GM12878 (cell line): ENCODE results near the gene ZNF652. TPM values are rescaled to one million over a fixed set of nuclear protein-coding genes. Genes with fewer than 3 reads are reported as not detected.

ENCODE experiments used
- ATAC-seq: fragments of 200-7000 bp; cut with Tn5 transposase; 3 replicates; pipeline ENCODE4 v1.9.1; 2020; ENCODE audit warnings: mild to moderate bottlenecking, moderate library complexity
- BruUV-seq: library from RNA; stranded (reverse); fragments of 400-500 nt; replicated peaks from 2 replicates; lab custom pipeline; 2021; lab: Mats Ljungman, UMichigan
- CTCF ChIA-PET: fragments of 300-600 bp; sonication (Branson Sonifier 250); formaldehyde crosslinking; extraction: SDS; loops from one replicate; lab custom pipeline; 2021; ENCODE audit warnings: inconsistent platforms; lab: Yijun Ruan, JAX
- POLR2A ChIA-PET: fragments of 350-600 bp; formaldehyde crosslinking; extraction: SDS; loops from one replicate; lab custom pipeline; 2021; ENCODE audit warnings: inconsistent platforms; lab: Charles Lee
- RAD21 ChIA-PET: fragments of 300-600 bp; sonication (Branson Sonifier 250); formaldehyde crosslinking; loops from one replicate; lab custom pipeline; 2023; ENCODE audit warnings: antibody characterized with exemption; ENCODE audit not compliant: unreplicated experiment; lab: Charles Lee
- SMC1A ChIA-PET: fragments of 300-600 bp; sonication (Branson Sonifier 250); formaldehyde crosslinking; loops from one replicate; lab custom pipeline; 2023; ENCODE audit not compliant: unreplicated experiment, uncharacterized antibody; lab: Charles Lee
- DNase-seq: peaks from one replicate; pipeline ENCODE4 v3.0.0-alpha.2; 2011; ENCODE audit warnings: low read depth, low spot score
- FAIRE-seq: peaks from 3 replicates; lab custom pipeline; 2011; peaks lifted over from hg19 to GRCh38; lab: Jason Lieb, UNC
- H2AFZ ChIP-seq: 2 replicates; pipeline ENCODE4 v1.6.0; 2011; ENCODE audit warnings: low read depth, low read length, control low read depth; ENCODE audit not compliant: control insufficient read depth
- H3K27ac ChIP-seq: 2 replicates; pipeline ENCODE4 v1.5.1; 2011; ENCODE audit warnings: control low read depth; ENCODE audit not compliant: control insufficient read depth, insufficient read depth
- H3K27me3 ChIP-seq, 2 experiments: replicated peaks in 1 of 2; 2 replicates each; pipeline versions ENCODE4 v1.6.0 to v1.6.1; 2011; ENCODE audit warnings: low read length in 1 of 2; ENCODE audit not compliant: control insufficient read depth in 2 of 2, insufficient read depth in 2 of 2
- H3K36me3 ChIP-seq, 2 experiments: 2 replicates each; pipeline ENCODE4 v1.5.1; 2011; ENCODE audit warnings: low read length in 1 of 2; ENCODE audit not compliant: control insufficient read depth in 2 of 2, insufficient read depth in 2 of 2
- H3K4me1 ChIP-seq: 2 replicates; pipeline ENCODE4 v1.6.1; 2011; ENCODE audit warnings: mild to moderate bottlenecking, low read length, moderate library complexity, mixed read lengths; ENCODE audit not compliant: control insufficient read depth, insufficient read depth
- H3K4me2 ChIP-seq: 2 replicates; pipeline ENCODE4 v1.6.0; 2011; ENCODE audit warnings: control low read depth; ENCODE audit not compliant: control insufficient read depth, insufficient read depth
- H3K4me3 ChIP-seq: fragments of 200-600 bp; sonication (generic); 2 replicates; pipeline ENCODE4 v1.5.1; 2016
- H3K79me2 ChIP-seq: 2 replicates; pipeline ENCODE4 v1.6.0; 2011; ENCODE audit warnings: low read length; ENCODE audit not compliant: control insufficient read depth, insufficient read depth
- H3K9ac ChIP-seq: 2 replicates; pipeline ENCODE4 v1.8.0; 2011; ENCODE audit warnings: low read length, control low read depth, mixed read lengths; ENCODE audit not compliant: control insufficient read depth, insufficient read depth
- H3K9me3 ChIP-seq: replicated peaks from 3 replicates; pipeline ENCODE4 v1.5.1; 2011; ENCODE audit warnings: mild to moderate bottlenecking, low read length; ENCODE audit not compliant: control insufficient read depth, insufficient read depth
- H4K20me1 ChIP-seq: 2 replicates; pipeline ENCODE4 v1.6.0; 2011; ENCODE audit not compliant: control insufficient read depth, insufficient read depth
- ATF3 ChIP-seq: IDR thresholded peaks from 2 replicates; pipeline ENCODE4 v1.6.1; 2011; ENCODE audit warnings: low read depth, mild to moderate bottlenecking, low read length, moderate library complexity, borderline replicate concordance; ENCODE audit errors: extremely low read depth
- CEBPB ChIP-seq, 2 experiments: fragments of 150-350 bp in 1 of 2; IDR thresholded peaks; 2 replicates each; pipeline ENCODE4 v1.6.1; 2012 to 2014; ENCODE audit warnings: low read depth in 2 of 2, low read length in 2 of 2, borderline replicate concordance in 1 of 2, inconsistent platforms in 1 of 2
- IKZF2 ChIP-seq, 2 experiments: fragments of 450-650 bp; IDR thresholded peaks; 2 replicates each; pipeline ENCODE4 v1.6.1; 2017; ENCODE audit warnings: mild to moderate bottlenecking in 2 of 2, moderate library complexity in 2 of 2
- PML ChIP-seq: IDR thresholded peaks from 2 replicates; pipeline ENCODE4 v1.6.1; 2012; ENCODE audit warnings: low read length, inconsistent platforms
- SIX5 ChIP-seq: IDR thresholded peaks from 2 replicates; pipeline ENCODE4 v1.6.1; 2011; ENCODE audit warnings: mild to moderate bottlenecking, low read depth, low read length, moderate library complexity; ENCODE audit not compliant: severe bottlenecking
- SUPT20H ChIP-seq: IDR thresholded peaks from 2 replicates; pipeline ENCODE4 v1.6.1; 2011; ENCODE audit warnings: low read depth, mild to moderate bottlenecking, low read length, moderate library complexity, borderline replicate concordance; ENCODE audit not compliant: control insufficient read depth
- TCF3 ChIP-seq: IDR thresholded peaks from 2 replicates; pipeline ENCODE4 v1.6.1; 2012; ENCODE audit warnings: low read depth, mild to moderate bottlenecking, low read length, borderline replicate concordance; ENCODE audit not compliant: insufficient read depth
- WRNIP1 ChIP-seq: IDR thresholded peaks from 2 replicates; pipeline ENCODE4 v1.6.1; 2011; ENCODE audit warnings: low read depth, low read length, improper control_type of control experiment, borderline replicate concordance
- WGBS: methylation state at CpG from one replicate; pipeline ENCODE4 v1.1.6; 2016; ENCODE audit warnings: low lambda C conversion rate; ENCODE audit not compliant: insufficient replicate concordance, insufficient coverage; ENCODE audit errors: missing lambda C conversion rate; 5-methylcytosine and 5-hydroxymethylcytosine counted together
- in situ Hi-C: fragments of 300-500 bp; cut with MboI; formaldehyde crosslinking; loops from 9 replicates; pipeline ENCODE4 v1.14.3; 2018; ENCODE audit warnings: mixed read lengths
- intact Hi-C: fragments of 100-400 bp; cut with micrococcal nuclease; formaldehyde crosslinking; loops from one replicate; pipeline ENCODE4 v1.14.2; 2022; ENCODE audit not compliant: unreplicated experiment
- polyA plus RNA-seq, 11 experiments: library from polyadenylated mRNA; depleted of rRNA in 4 of 11; unstranded in 6 of 11; stranded (reverse) in 5 of 11; fragments of >200 nt; fragmentation: Nextera tagmentation in 4 of 11; fragmentation: Illumina TruSeq in 1 of 11; extraction: Ambion mirVana in 4 of 11; extraction: Trizol in 1 of 11; gene quantifications; 1 replicate in 1 of 11; 2 replicates in 10 of 11; pipeline versions ENCODE4 v1.2.1 to v1.2.3, GENCODE V29; 2011 to 2016; ENCODE audit warnings: inconsistent platforms in 2 of 11, missing spikeins in 2 of 11, low read depth in 1 of 11
- total RNA-seq, 4 experiments: library from RNA; depleted of rRNA in 3 of 4; stranded (reverse); fragments of >200 nt in 3 of 4; fragmentation: Illumina TruSeq in 1 of 4; extraction: Trizol in 1 of 4; gene quantifications; 2 replicates each; pipeline versions ENCODE4 v1.2.1 to v1.2.3, GENCODE V29; 2013 to 2021
- TF ChIP-seq, protein P1 (sequence below): fragments of 450-650 bp; IDR thresholded peaks from 2 replicates; pipeline ENCODE4 v1.6.1; 2017; ENCODE audit warnings: mild to moderate bottlenecking
- TF ChIP-seq, protein P2 (sequence below): fragments of 150-350 bp; IDR thresholded peaks from 2 replicates; pipeline ENCODE4 v1.6.1; 2016; ENCODE audit warnings: low read depth, low read length

Gene ZNF652
- total and polyA plus RNA-seq, 10 of the 15 experiments (the other 5 are each of a cell fraction or from before 2014, with no cell fraction given): 3.4 to 13.1 (median 8.7) TPM

GRCh38 chr17:49254066-49254465 lies 108.0 kb downstream of the ZNF652 start (continued):
- TF ChIP-seq, protein P1, sequence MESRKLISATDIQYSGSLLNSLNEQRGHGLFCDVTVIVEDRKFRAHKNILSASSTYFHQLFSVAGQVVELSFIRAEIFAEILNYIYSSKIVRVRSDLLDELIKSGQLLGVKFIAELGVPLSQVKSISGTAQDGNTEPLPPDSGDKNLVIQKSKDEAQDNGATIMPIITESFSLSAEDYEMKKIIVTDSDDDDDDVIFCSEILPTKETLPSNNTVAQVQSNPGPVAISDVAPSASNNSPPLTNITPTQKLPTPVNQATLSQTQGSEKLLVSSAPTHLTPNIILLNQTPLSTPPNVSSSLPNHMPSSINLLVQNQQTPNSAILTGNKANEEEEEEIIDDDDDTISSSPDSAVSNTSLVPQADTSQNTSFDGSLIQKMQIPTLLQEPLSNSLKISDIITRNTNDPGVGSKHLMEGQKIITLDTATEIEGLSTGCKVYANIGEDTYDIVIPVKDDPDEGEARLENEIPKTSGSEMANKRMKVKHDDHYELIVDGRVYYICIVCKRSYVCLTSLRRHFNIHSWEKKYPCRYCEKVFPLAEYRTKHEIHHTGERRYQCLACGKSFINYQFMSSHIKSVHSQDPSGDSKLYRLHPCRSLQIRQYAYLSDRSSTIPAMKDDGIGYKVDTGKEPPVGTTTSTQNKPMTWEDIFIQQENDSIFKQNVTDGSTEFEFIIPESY: no peak
- TF ChIP-seq, protein P2, sequence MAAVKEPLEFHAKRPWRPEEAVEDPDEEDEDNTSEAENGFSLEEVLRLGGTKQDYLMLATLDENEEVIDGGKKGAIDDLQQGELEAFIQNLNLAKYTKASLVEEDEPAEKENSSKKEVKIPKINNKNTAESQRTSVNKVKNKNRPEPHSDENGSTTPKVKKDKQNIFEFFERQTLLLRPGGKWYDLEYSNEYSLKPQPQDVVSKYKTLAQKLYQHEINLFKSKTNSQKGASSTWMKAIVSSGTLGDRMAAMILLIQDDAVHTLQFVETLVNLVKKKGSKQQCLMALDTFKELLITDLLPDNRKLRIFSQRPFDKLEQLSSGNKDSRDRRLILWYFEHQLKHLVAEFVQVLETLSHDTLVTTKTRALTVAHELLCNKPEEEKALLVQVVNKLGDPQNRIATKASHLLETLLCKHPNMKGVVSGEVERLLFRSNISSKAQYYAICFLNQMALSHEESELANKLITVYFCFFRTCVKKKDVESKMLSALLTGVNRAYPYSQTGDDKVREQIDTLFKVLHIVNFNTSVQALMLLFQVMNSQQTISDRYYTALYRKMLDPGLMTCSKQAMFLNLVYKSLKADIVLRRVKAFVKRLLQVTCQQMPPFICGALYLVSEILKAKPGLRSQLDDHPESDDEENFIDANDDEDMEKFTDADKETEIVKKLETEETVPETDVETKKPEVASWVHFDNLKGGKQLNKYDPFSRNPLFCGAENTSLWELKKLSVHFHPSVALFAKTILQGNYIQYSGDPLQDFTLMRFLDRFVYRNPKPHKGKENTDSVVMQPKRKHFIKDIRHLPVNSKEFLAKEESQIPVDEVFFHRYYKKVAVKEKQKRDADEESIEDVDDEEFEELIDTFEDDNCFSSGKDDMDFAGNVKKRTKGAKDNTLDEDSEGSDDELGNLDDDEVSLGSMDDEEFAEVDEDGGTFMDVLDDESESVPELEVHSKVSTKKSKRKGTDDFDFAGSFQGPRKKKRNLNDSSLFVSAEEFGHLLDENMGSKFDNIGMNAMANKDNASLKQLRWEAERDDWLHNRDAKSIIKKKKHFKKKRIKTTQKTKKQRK: no peak
- TF ChIP-seq CEBPB (IDR thresholded peaks at IDR 0.05; ENCODE audit: borderline replicate concordance in 1 of 2, low read depth in 2 of 2, low read length in 2 of 2) (no peak), TCF3 (no peak), WRNIP1 (no peak), PML (no peak)

GRCh38 chr17:49252148-49252695 lies 109.8 kb downstream of the ZNF652 start:
- ChIA-PET CTCF (no interaction called here), SMC1A (no interaction called here), RAD21 (no interaction called here), POLR2A (no interaction called here)
- FAIRE-seq (no peak), ATAC-seq (0 out of 3 replicates have a peak, but pooled peaks have one; percentile 17), DNase-seq (no peak)
- H3K4me2 ChIP-seq: no peak overlapping the region
- no TSS peak for BruUV-seq
- H3K79me2 ChIP-seq: no peaks in the 10 kb centered on the region
- H3K4me1 ChIP-seq: no peaks in the 10 kb centered on the region
- H4K20me1 ChIP-seq: no peaks in the 10 kb centered on the region
- H3K36me3 ChIP-seq: no peaks in the 10 kb centered on the region
- H3K9me3 ChIP-seq: no peaks in the 10 kb centered on the region
- 60% methylated on average over 6 of the region's 6 CpGs for WGBS
- H3K27ac ChIP-seq: no peak overlapping the region
- intact Hi-C loops: no loop called here
- H3K4me3 ChIP-seq: no peak overlapping the region
- H3K9ac ChIP-seq: no peak overlapping the region
- peaks cover 0 to 2% of the 10 kb centered on the region in 2 experiments; a peak in 2 of 4 replicates for H3K27me3 ChIP-seq
- in situ Hi-C loops: no loop called here
- no peak overlapping the region for H2AFZ ChIP-seq
- TF ChIP-seq ATF3: no peak
- TF ChIP-seq CEBPB (IDR thresholded peaks at IDR 0.05; ENCODE audit: borderline replicate concordance in 1 of 2, low read depth in 2 of 2, low read length in 2 of 2): no peak
- TF ChIP-seq SIX5: no peak
- no peak for TF ChIP-seq SUPT20H
- no peak for TF ChIP-seq IKZF2 (IDR thresholded peaks at IDR 0.05)
